Measurements from ENCODE around the gene MRPL49.
"Not testable (repeated sequence)": the region's sequence is repeated elsewhere in the genome, so short reads cannot be mapped to it uniquely, and the experiment has no call there.

MRPL49 gene

DNA sequence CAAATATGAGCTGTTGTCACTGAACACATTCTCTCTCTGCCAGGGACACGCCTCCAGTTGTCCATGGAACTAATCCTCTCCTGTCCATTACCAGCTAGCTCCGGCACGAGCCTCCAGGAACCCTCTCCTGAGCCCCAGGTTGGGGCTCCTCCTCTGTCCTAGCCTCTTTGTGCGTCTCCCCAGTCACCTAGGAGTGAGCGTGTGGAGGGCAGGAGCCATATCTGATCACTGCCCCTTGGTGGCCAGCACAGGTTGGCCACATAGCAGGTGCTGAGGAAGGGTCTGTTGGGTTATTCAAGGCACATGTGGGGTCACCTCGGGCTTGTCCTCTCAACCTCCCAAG is 9.7 kb downstream of the MRPL49 start:
- peaks cover 19% of the 10 kb centered on the region for H3K36me3 Mint-ChIP-seq (ENCODE audit: low read depth)
- no peaks in the 10 kb centered on the region for H3K9me3 Mint-ChIP-seq
- H3K27ac Mint-ChIP-seq, result peak overlapping the region; percentile 49
- ATAC-seq (no peak), DNase-seq (no peak)
- peak overlapping the region; percentile 96 for H3K4me3 Mint-ChIP-seq
- H3K27me3 Mint-ChIP-seq, result no peaks in the 10 kb centered on the region
- peaks cover 35% of the 10 kb centered on the region for H3K4me1 Mint-ChIP-seq

DNA sequence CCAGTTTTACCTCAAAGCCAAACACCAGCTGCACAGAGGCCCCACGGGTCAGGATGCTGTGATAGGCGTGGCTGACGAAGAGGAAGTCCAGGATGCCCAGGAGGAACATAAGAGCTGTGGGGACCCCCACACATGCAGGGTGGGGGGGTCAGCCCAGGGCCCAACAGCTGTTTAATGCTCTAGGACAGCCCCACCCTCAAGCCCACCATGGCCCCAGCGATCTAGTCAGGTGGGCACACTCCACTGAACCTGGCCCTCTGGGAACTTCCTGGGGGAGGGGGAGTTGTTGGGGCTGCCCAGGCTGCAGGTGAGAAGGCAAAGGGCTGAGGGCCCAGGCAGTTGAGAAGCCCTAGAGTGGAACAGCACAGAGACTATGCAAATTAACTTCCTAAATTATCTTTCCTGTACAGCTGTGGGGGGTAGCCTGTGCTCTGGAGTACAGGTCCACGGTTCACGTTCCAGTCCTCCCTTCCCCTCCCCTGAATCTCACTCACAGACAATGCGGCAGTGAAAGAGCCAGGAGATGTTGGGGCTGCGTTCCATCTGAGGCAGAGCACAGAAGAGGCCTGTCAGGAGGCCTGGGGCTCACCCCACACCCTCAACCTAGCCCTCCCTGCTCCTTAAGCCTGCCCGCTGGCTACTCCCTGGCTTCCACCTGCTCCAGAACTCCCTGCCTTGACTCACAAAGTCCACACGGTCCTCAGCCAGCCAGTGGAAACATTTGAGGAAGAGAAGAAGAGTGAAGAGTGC is 10.3 kb downstream of the MRPL49 start:
- peak overlapping the region; percentile 99 for H3K27ac Mint-ChIP-seq
- H3K4me3 Mint-ChIP-seq, result peak overlapping the region; percentile 96
- peak; percentile 10 for DNase-seq
- peaks cover 33% of the 10 kb centered on the region for H3K4me1 Mint-ChIP-seq
- no peak for ATAC-seq
- no peaks in the 10 kb centered on the region for H3K9me3 Mint-ChIP-seq
- peaks cover 15% of the 10 kb centered on the region for H3K36me3 Mint-ChIP-seq (ENCODE audit: low read depth)
- no peaks in the 10 kb centered on the region for H3K27me3 Mint-ChIP-seq

DNA sequence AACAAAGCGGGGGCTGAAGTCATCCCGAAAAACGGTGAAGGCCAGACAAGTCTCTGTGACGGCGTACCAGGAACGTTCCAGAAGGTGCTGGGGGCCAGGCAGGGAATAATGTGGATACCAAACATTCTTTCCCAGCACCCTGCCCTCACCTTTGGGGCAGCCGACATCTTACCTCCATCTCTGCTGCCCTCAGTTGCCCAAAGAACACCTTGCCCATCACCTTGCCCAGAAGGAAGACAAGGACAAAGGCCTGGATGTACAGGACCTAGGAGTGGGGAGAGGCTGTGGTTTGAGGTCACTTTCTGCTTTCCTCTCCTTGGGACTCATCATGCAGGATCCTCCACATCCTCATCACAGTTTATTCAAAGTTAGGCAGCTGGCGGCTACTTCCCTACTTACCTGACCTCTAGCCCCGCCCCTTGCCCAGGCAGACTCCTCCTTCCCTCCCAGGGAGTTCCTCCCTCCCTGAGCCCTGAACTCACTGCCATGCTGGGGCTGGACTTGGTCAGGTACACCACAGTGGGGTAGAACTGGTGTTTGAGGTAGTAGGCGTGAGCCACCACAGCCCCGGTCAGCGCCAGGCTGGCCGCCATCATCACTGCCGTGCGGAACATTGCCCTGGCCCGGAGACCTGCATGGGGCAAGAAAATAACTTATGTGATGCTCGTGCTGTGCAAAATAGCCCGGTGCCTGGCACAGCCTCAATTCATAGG is 11.0 kb downstream of the MRPL49 start:
- Mint-ChIP-seq H3K9me3 (no peaks in the 10 kb centered on the region), H3K4me3 (peak overlapping the region; percentile 96), H3K36me3 (ENCODE audit: low read depth) (peaks cover 14% of the 10 kb centered on the region), H3K27me3 (no peaks in the 10 kb centered on the region), H3K4me1 (peaks cover 33% of the 10 kb centered on the region), H3K27ac (peak overlapping the region; percentile 99)
- no peak for ATAC-seq
- DNase-seq, result peak; percentile 73

DNA sequence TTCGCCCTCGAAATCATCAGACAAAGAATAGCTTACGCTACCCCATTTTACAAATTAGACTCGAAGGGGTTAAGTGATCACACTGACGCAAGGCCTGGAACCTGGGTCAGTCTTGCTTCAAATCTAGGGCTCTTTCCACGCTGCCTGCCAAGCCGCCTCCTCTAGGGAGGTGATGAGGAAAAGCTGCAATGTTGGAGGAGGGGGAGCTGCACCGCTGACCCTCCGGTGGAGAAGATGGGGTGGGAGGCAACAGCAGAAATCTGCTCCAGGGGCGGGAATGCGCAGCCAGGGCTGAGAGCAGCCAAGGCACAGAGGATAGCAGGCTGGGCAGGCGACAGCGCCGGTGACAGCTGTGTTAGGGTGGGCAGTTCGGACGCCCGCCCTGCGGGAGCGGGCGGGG is 11.6 kb downstream of the MRPL49 start:
- peaks cover 33% of the 10 kb centered on the region for H3K4me1 Mint-ChIP-seq
- H3K27ac Mint-ChIP-seq, result peak overlapping the region; percentile 99
- H3K9me3 Mint-ChIP-seq, result no peaks in the 10 kb centered on the region
- no peaks in the 10 kb centered on the region for H3K27me3 Mint-ChIP-seq
- DNase-seq (no peak), ATAC-seq (no peak)
- H3K36me3 Mint-ChIP-seq (ENCODE audit: low read depth), result peaks cover 14% of the 10 kb centered on the region
- peak overlapping the region; percentile 96 for H3K4me3 Mint-ChIP-seq

GRCh38 chr11:65134240-65134951 is 12.3 kb downstream of the MRPL49 start, which contains the start of gene SYVN1:
Gene SYVN1 (minus strand): TSS chr11:65134519. CDS start chr11:65133601, 918 bp downstream.
- DNase-seq (peak; percentile 93), ATAC-seq (peak; percentile 84)
- Mint-ChIP-seq H3K27ac (peak within 1 kb of the TSS; percentile 99), H3K27me3 (no peaks in the 10 kb centered on the region), H3K4me1 (peaks cover 33% of the 10 kb centered on the region), H3K36me3 (ENCODE audit: low read depth) (peaks cover 12% of the 10 kb centered on the region), H3K4me3 (peak within 1 kb of the TSS; percentile 96), H3K9me3 (no peaks in the 10 kb centered on the region)

DNA sequence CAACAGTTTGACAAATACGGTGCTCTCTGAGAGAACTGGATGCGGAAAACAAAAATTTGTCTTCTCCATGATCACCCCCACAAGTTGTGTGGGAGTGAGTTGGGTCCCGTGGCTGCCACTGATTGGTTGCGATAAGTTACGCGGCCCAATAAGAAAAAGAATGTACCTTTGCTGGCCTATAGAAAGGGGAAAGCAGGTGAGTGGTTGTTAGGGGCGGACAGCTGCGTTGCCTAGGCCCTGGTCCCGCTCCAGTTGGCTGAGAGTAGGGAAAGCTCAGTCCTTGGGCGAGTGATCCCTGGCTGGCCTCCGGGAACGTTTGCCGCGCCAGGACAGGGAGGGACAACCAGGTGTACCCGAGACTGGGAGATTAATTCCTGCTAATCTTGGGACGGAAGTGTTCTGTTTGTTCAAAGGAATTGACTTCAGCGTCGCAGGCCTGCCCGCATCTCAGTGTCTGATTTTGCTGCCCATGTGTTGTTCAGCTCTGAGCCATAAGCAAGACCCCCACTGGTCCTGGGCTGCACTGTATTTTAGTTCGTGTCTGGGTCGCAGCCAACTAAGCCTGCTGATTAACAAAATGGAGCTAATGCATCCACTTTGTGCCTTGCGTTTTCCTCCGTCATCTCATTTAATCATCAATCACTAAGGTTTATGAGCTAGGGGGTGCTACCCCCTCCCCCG is 13.0 kb downstream of the MRPL49 start:
- peak; percentile 75 for DNase-seq
- peaks cover 33% of the 10 kb centered on the region for H3K4me1 Mint-ChIP-seq
- ATAC-seq, result peak; percentile 89
- peaks cover 12% of the 10 kb centered on the region for H3K36me3 Mint-ChIP-seq (ENCODE audit: low read depth)
- peak overlapping the region; percentile 99 for H3K27ac Mint-ChIP-seq
- H3K4me3 Mint-ChIP-seq, result peak overlapping the region; percentile 96
- H3K9me3 Mint-ChIP-seq, result no peaks in the 10 kb centered on the region
- H3K27me3 Mint-ChIP-seq, result no peaks in the 10 kb centered on the region

GRCh38 chr11:65135633-65136145 is 13.6 kb downstream of the MRPL49 start:
- no peak for ATAC-seq
- peaks cover 33% of the 10 kb centered on the region for H3K4me1 Mint-ChIP-seq

GRCh38 chr11:65136515-65137096 is 14.5 kb downstream of the MRPL49 start:
- peak overlapping the region; percentile 81 for H3K27ac Mint-ChIP-seq
- peaks cover 7% of the 10 kb centered on the region for H3K36me3 Mint-ChIP-seq (ENCODE audit: low read depth)
- H3K9me3 Mint-ChIP-seq, result no peaks in the 10 kb centered on the region
- no peak for DNase-seq
- H3K27me3 Mint-ChIP-seq, result no peaks in the 10 kb centered on the region
- no peak for ATAC-seq
- peak overlapping the region; percentile 96 for H3K4me3 Mint-ChIP-seq
- H3K4me1 Mint-ChIP-seq, result peaks cover 29% of the 10 kb centered on the region

More at GRCh38 chr11:65135633-65136145, 13.6 kb downstream of the MRPL49 start:
- Mint-ChIP-seq H3K36me3 (ENCODE audit: low read depth) (peaks cover 12% of the 10 kb centered on the region), H3K4me3 (peak overlapping the region; percentile 96), H3K27me3 (no peaks in the 10 kb centered on the region), H3K27ac (peak overlapping the region; percentile 99), H3K9me3 (no peaks in the 10 kb centered on the region)
- no peak for DNase-seq

GRCh38 chr11:65141896-65142494 is 19.9 kb downstream of the MRPL49 start:
- Mint-ChIP-seq H3K4me1 (peaks cover 5% of the 10 kb centered on the region), H3K36me3 (ENCODE audit: low read depth) (no peaks in the 10 kb centered on the region), H3K27me3 (peaks cover 2% of the 10 kb centered on the region), H3K4me3 (no peak overlapping the region), H3K9me3 (no peaks in the 10 kb centered on the region), H3K27ac (no peak overlapping the region)
- DNase-seq, result no peak
- ATAC-seq, result no peak

DNA sequence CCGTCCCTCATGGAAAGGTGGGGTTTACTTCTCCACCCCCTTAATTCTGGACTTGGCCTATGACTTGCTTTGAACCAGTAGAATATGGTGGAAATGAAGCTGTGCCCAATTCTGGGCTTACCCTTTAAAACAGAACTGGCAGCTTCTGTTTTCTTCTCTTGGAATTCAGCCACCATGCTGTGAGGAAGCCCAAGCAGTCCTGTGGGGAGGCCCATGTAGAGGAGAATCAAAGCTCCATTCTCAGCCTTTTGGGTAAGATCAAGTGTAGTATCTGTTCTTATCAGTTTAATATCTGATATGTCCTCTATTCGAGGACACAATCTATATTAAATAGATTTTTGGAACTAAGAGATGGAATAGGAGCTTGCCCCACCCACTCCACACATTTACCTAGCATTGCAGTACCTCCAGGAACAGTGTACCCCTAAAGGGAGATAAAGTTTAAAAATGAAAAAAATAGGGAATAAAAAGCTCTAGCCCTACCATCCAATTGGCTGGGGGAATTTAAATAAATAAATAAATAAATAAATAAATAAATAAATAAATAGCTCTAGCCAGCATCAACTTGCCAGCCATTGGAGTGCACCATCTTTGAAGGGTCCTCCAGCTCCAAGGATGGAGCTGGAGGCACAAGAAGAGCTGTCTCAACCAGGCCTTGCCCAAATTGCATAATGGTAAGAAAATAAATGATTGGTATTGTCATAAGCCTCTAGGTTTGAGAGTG is 25.4 kb downstream of the MRPL49 start:
- H3K9me3 Mint-ChIP-seq, result no peaks in the 10 kb centered on the region
- ATAC-seq (no peak), DNase-seq (no peak)
- H3K27me3 Mint-ChIP-seq, result peaks cover 6% of the 10 kb centered on the region
- no peak overlapping the region for H3K4me3 Mint-ChIP-seq
- no peaks in the 10 kb centered on the region for H3K36me3 Mint-ChIP-seq (ENCODE audit: low read depth)
- H3K4me1 Mint-ChIP-seq, result peaks cover 16% of the 10 kb centered on the region
- H3K27ac Mint-ChIP-seq, result no peak overlapping the region

DNA sequence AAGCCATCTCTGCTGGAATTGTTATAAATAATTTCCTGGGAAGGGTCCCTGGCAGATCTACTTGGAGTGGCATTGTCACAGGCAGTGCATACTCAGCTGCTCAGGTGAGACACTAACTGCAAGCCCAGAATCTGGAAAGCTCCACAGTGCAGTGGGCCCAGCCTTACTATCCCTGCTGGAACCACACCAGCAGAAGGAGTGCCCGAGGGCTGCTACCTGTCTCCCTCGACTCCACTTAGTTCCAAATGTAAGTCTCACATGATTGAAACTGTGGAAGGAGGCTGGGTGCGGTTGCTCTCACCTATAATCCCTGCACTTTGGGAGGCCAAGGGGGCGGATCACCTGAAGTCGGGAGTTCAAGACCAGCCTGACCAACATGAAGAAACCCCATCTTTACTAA is 26.5 kb downstream of the MRPL49 start:
- no peak for ATAC-seq
- Mint-ChIP-seq H3K27me3 (peaks cover 8% of the 10 kb centered on the region), H3K4me1 (peaks cover 16% of the 10 kb centered on the region), H3K36me3 (ENCODE audit: low read depth) (no peaks in the 10 kb centered on the region), H3K27ac (no peak overlapping the region), H3K9me3 (no peaks in the 10 kb centered on the region), H3K4me3 (no peak overlapping the region)
- DNase-seq, result no peak

- not testable (repeated sequence) for H3K9me3 Mint-ChIP-seq; DNase-seq; H3K36me3 Mint-ChIP-seq (ENCODE audit: low read depth); H3K4me3 Mint-ChIP-seq; H3K27me3 Mint-ChIP-seq; H3K27ac Mint-ChIP-seq; ATAC-seq
- H3K4me1 Mint-ChIP-seq, result peaks cover 16% of the 10 kb centered on the region
These were observed 28.0 kb downstream of the MRPL49 start for GRCh38 chr11:65150131-65150508.
